ENCODE results near the gene GCC2.
"Not testable (repeated sequence)": the region's sequence is repeated elsewhere in the genome, so short reads cannot be mapped to it uniquely, and the experiment has no call there.

GCC2 gene

GRCh38 chr2:108444941-108445840, 3.8 kb upstream of the GCC2 start:
- peak; percentile 5 for DNase-seq (ENCODE audit: low read depth, low spot score)

DNA sequence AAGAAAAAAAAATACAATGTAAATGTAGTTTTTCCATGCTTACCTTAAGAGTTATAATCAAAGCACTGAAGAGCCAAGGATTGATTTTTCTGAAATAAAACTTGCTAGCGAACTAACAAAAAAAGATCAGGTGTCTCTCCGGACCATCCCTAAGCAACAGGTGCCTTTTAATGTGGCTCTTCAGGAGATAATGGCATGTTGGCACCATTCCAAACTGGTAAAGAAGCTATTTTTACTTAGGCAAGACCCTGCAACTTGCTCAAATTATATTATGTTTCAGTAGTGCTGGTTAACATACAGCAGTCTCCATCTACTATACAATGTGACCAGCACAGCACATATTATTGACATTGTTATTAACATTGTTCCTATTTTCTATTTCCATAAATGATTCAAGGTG, 2.3 kb upstream of the GCC2 start:
- DNase-seq (ENCODE audit: low read depth, low spot score) = no peak

- no peak for DNase-seq (ENCODE audit: low read depth, low spot score)
These were observed 894 bp upstream of the GCC2 start for GRCh38 chr2:108447947-108448677.

- DNase-seq (ENCODE audit: low read depth, low spot score) = peak; percentile 48
These were observed 564 bp downstream of the GCC2 start for GRCh38 chr2:108449410-108450130.

GRCh38 chr2:108450863-108451262, 1.9 kb downstream of the GCC2 start:
- no peak for DNase-seq (ENCODE audit: low read depth, low spot score)

DNA sequence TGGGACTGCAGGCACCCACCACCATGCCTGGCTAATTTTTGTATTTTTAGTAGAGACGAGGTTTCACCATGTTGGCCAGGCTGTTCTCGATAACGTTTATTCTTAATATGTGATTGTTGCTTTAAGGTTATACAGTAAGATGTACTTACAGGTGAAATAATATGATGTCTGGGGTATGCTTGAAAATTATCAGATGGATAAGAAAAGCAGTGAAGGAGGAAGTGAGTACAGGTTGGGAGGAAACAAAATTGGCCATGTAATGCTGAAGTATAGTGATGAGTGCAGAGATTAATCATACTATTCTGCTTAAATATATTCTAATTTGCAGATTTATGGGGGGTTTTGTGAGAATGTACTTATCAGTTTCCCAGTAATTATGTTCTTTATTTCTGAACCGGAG, 3.0 kb downstream of the GCC2 start:
- DNase-seq (ENCODE audit: low read depth, low spot score) = no peak

DNA sequence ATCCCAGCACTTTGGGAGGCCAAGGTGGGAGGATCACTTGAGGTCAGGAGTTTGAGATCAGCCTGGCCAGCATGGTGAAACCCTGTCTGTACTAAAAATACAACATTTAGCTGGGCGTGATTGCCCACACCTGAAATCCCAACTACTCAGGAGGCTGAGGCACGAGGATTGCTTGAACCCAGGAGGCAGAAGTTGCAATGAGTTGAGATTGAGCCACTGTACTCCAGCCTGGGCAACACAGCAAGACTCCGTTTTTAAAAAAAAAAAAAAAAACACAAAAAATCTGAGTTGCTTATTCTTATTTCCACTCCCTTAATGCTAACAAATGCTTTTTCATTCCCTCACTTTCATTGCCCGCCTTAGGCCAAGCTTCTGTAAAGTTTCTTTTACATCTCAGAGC, 4.5 kb downstream of the GCC2 start:
- not testable (repeated sequence) for DNase-seq (ENCODE audit: low read depth, low spot score)

GRCh38 chr2:108454440-108454839, 5.4 kb downstream of the GCC2 start:
- DNase-seq (ENCODE audit: low read depth, low spot score) = no peak

DNA sequence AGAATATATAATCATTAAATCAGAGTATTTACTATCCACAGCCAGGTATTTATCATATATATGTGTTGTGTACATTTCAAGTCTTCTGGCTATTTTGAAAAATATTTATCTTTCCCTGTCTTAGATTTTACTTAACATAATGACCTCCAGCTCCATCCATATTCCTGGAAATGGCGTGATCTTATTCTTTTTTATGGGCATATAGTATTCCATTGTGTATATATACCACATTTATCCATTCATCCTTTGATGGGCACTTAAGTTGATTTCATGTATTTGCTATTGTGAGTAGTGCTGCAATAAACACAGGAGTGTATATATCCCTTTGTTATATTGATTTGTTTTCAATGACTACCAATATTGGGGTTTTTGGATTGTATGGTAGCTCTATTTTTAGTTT, 6.6 kb downstream of the GCC2 start:
- no peak for DNase-seq (ENCODE audit: low read depth, low spot score)

- DNase-seq (ENCODE audit: low read depth, low spot score) = no peak
These were observed 9.1 kb downstream of the GCC2 start for GRCh38 chr2:108458082-108458481.

GRCh38 chr2:108459441-108459840, 10.4 kb downstream of the GCC2 start:
- DNase-seq (ENCODE audit: low read depth, low spot score) = no peak

- no peak for DNase-seq (ENCODE audit: low read depth, low spot score)
These were observed 11.5 kb downstream of the GCC2 start for GRCh38 chr2:108460345-108461037.

- no peak for DNase-seq (ENCODE audit: low read depth, low spot score)
These were observed 28.1 kb downstream of the GCC2 start for GRCh38 chr2:108477099-108477498.

DNA sequence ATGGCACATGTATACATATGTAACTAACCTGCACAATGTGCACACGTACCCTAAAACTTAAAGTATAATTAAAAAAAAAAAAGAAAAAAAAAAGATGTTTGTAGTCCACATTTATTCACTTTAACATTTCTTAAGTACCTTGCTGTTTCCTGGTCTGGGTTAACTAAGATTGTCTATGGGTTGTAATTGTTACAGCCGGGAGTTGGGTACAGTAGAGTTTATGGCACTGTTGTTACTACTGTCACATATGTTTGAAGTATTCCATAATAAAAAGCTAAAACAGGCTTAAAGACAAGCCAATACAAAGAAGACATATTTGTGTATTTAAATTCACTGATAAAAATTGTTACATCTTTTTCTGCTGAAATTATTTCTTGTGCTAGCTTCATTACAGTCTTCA, 36.2 kb downstream of the GCC2 start:
- DNase-seq (ENCODE audit: low read depth, low spot score) = no peak

GRCh38 chr2:108490506-108491122, 41.6 kb downstream of the GCC2 start:
- DNase-seq (ENCODE audit: low read depth, low spot score) = no peak

GRCh38 chr2:108491848-108492247, 42.8 kb downstream of the GCC2 start:
- peak; percentile 7 for DNase-seq (ENCODE audit: low read depth, low spot score)

DNA sequence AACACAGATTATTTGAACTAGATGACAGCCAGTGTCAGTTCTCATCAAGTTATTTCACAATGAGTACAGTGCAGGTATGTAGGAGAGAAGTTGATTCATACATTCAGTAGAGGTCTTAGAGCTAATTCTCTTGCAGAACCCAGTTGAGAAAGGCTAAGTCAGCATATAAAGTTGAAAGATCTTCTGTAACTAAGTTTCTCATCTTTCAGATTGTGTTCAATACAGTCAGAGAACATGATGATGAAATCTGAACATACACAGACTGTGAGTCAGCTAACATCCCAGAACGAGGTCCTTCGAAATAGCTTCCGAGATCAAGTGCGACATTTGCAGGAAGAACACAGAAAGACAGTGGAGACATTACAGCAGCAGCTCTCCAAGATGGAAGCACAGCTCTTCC, 43.4 kb downstream of the GCC2 start:
- peak; percentile 81 for DNase-seq (ENCODE audit: low read depth, low spot score)

DNA sequence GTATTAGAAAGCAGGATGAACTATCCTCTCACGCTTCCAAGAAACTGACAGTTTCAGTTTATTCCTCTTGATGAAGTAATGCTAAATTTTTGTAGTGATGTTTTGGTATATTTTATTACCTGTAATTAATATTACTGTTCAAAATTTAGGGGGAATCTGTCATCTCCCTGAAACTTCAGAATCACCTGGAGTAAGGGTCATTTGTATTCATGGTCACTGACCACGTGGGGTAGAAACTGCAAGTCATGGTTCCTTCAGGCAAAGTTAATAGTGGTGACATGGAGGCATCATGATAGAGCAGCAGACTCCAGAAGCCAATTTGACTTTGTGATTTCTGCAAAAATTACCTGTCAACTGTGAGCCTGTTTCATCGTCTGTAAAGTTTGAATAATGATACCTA, 47.2 kb downstream of the GCC2 start:
- not testable (repeated sequence) for DNase-seq (ENCODE audit: low read depth, low spot score)

GRCh38 chr2:108507620-108508019, 58.6 kb downstream of the GCC2 start:
- peak; percentile 67 for DNase-seq (ENCODE audit: low read depth, low spot score)

GRCh38 chr2:108512431-108512830, 63.4 kb downstream of the GCC2 start:
- DNase-seq (ENCODE audit: low read depth, low spot score) = not testable (repeated sequence)

DNA sequence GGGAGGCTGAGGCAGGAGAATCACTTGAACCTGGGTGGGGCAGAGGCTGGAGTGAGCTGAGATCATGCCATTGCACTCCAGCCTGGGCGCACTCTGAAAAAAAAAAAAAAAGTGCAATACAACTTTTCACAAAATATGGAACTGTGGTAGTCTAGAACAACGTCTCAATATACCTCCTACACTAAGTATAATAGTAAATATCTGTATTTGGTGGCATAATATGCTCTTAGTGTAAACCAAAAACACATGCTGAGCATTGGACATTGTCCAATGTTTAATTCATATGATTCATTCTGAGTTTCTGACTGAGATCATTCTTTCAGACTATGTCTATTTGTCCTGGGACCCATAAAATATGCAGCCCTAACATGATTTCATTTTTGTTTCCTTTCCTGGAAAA, 65.5 kb downstream of the GCC2 start:
- not testable (repeated sequence) for DNase-seq (ENCODE audit: low read depth, low spot score)
